Raji (cell line): ENCODE measurements around the gene FAM222A.

Experiments
- POLR2A ChIP-seq: IDR thresholded peaks from 2 replicates; pipeline ENCODE4 v1.6.1; 2011; ENCODE audit warnings: low read depth, low read length, control low read depth; ENCODE audit not compliant: insufficient read depth

FAM222A gene

GRCh38 chr12:109713187-109714070, at the start of gene FAM222A:
TSS of gene FAM222A (plus strand) at chr12:109713825. CDS start at chr12:109744147, 30,322 bp downstream.
- peak; percentile 52 for TF ChIP-seq POLR2A

- no peak for TF ChIP-seq POLR2A
Measured at GRCh38 chr12:109664402-109664801, 49.2 kb upstream of the FAM222A start.

GRCh38 chr12:109666068-109666467, 47.6 kb upstream of the FAM222A start:
- TF ChIP-seq POLR2A, result no peak

- no peak for TF ChIP-seq POLR2A
Measured at GRCh38 chr12:109670731-109671130, 42.9 kb upstream of the FAM222A start.

- TF ChIP-seq POLR2A, result no peak
Measured at GRCh38 chr12:109671502-109671901, 42.1 kb upstream of the FAM222A start.

- no peak for TF ChIP-seq POLR2A
Measured at GRCh38 chr12:109673379-109673778, 40.2 kb upstream of the FAM222A start.

- no peak for TF ChIP-seq POLR2A
Measured at GRCh38 chr12:109673884-109674283, 39.7 kb upstream of the FAM222A start.

GRCh38 chr12:109675411-109675810, 38.2 kb upstream of the FAM222A start:
- TF ChIP-seq POLR2A, result no peak

GRCh38 chr12:109677279-109677691, 36.3 kb upstream of the FAM222A start:
- no peak for TF ChIP-seq POLR2A

GRCh38 chr12:109678719-109679118, 34.9 kb upstream of the FAM222A start:
- TF ChIP-seq POLR2A, result no peak

- no peak for TF ChIP-seq POLR2A
Measured at GRCh38 chr12:109679501-109680263, 33.9 kb upstream of the FAM222A start.

- no peak for TF ChIP-seq POLR2A
Measured at GRCh38 chr12:109680264-109681005, 33.2 kb upstream of the FAM222A start.

GRCh38 chr12:109681986-109682707, 31.5 kb upstream of the FAM222A start:
- no peak for TF ChIP-seq POLR2A

GRCh38 chr12:109682708-109683060, 30.9 kb upstream of the FAM222A start:
- no peak for TF ChIP-seq POLR2A

- TF ChIP-seq POLR2A, result no peak
Measured at GRCh38 chr12:109683316-109683715, 30.3 kb upstream of the FAM222A start.
